GM12865 (cell line): ENCODE results near the gene F5.

Experiments
- DNase-seq: peaks from one replicate; pipeline ENCODE4 v3.0.0; 2010; ENCODE audit warnings: low read depth
- H3K4me3 ChIP-seq: 2 replicates; pipeline ENCODE4 v1.5.1; 2011; ENCODE audit warnings: mild to moderate bottlenecking, low read depth, low read length, control low read depth
- CTCF ChIP-seq: IDR thresholded peaks from 2 replicates; pipeline ENCODE4 v1.5.1; 2011; ENCODE audit warnings: low read length, control low read depth, low read depth, inconsistent platforms; ENCODE audit not compliant: insufficient read depth; ENCODE audit errors: missing control alignments

Gene F5

GRCh38 chr1:169588785-169589485 lies 2.7 kb upstream of the F5 start:
- no peak for DNase-seq
- H3K4me3 ChIP-seq, result no peak overlapping the region
- no peak for TF ChIP-seq CTCF

GRCh38 chr1:169588112-169588511 lies 1.8 kb upstream of the F5 start:
- no peak for TF ChIP-seq CTCF

GRCh38 chr1:169586067-169586394 lies 250 bp downstream of the F5 start:
- no peak overlapping the region for H3K4me3 ChIP-seq
- no peak for DNase-seq

More at GRCh38 chr1:169588112-169588511, 1.8 kb upstream of the F5 start:
- H3K4me3 ChIP-seq, result no peak overlapping the region
- DNase-seq, result no peak

GRCh38 chr1:169585181-169585580 lies 1.1 kb downstream of the F5 start:
- TF ChIP-seq CTCF, result no peak
- DNase-seq, result no peak
- H3K4me3 ChIP-seq, result no peak overlapping the region

More at GRCh38 chr1:169586067-169586394, 250 bp downstream of the F5 start:
- TF ChIP-seq CTCF, result no peak

GRCh38 chr1:169584483-169585144 lies 1.7 kb downstream of the F5 start:
- no peak overlapping the region for H3K4me3 ChIP-seq
- TF ChIP-seq CTCF, result no peak
- no peak for DNase-seq

- DNase-seq, result no peak
- no peak for TF ChIP-seq CTCF
- no peak overlapping the region for H3K4me3 ChIP-seq
These were observed 8.1 kb downstream of the F5 start for GRCh38 chr1:169577981-169578738.

- DNase-seq, result no peak
- H3K4me3 ChIP-seq, result no peak overlapping the region
- no peak for TF ChIP-seq CTCF
These were observed 9.3 kb downstream of the F5 start for GRCh38 chr1:169576935-169577331.
